Mesothelial cell of epicardium (in vitro differentiated cells): ENCODE data around the gene MPZL1. TPM values are rescaled to one million over a fixed set of nuclear protein-coding genes. Genes with fewer than 3 reads are reported as not detected.

Experiments
- DNase-seq, 2 experiments: peaks; one replicate each; pipeline ENCODE4 v3.0.0; 2021; ENCODE audit warnings: low spot score in 2 of 2; ENCODE audit not compliant: unreplicated experiment in 2 of 2
- H3K27ac Mint-ChIP-seq: 2 replicates; pipeline ENCODE4 v1.8.0; 2021; ENCODE audit warnings: mixed read lengths
- H3K27me3 Mint-ChIP-seq: 2 replicates; pipeline ENCODE4 v1.8.0; 2021; ENCODE audit warnings: low read depth, mixed read lengths
- H3K36me3 Mint-ChIP-seq: 2 replicates; pipeline ENCODE4 v1.8.0; 2021; ENCODE audit warnings: mixed read lengths
- H3K4me1 Mint-ChIP-seq: 2 replicates; pipeline ENCODE4 v1.8.0; 2021; ENCODE audit warnings: mixed read lengths
- H3K4me3 Mint-ChIP-seq: 2 replicates; pipeline ENCODE4 v1.8.0; 2021; ENCODE audit warnings: mild to moderate bottlenecking, moderate library complexity, mixed read lengths
- H3K9me3 Mint-ChIP-seq: 2 replicates; pipeline ENCODE4 v1.8.0; 2021; ENCODE audit warnings: mixed read lengths
- total RNA-seq: library from RNA; stranded (reverse); gene quantifications from 3 replicates; pipeline ENCODE4 v1.2.1, GENCODE V29; 2021
- TF ChIP-seq, protein P1 (sequence below): fragments of 200-600 bp; sonication (generic); IDR thresholded peaks from one replicate; pipeline ENCODE4 v1.5.0; 2021; ENCODE audit warnings: antibody characterized with exemption; ENCODE audit not compliant: unreplicated experiment

Gene MPZL1
- total RNA-seq, 1 donor from 2014 or later = 138 TPM

DNA sequence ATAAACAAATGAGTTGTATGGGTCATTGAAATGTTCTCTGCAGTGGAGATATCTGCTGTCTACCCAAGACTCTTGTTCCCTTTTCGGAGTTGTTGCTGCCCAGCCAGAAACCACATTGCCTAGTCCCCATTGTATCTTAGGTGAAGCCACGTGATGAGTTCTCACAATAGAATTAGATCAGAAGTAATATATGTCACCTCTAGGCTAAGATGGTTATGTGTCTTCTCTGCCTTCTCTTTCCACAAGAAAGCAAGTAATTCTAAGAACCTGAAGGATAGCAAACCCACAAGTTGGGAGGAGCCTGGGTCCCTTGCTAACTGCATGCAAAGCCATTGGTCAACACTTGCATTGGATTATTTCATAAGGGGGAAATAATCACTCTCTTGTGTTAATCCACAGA is 115.5 kb downstream of the MPZL1 start:
- no peaks in the 10 kb centered on the region for H3K36me3 Mint-ChIP-seq
- DNase-seq = no peak
- no peaks in the 10 kb centered on the region for H3K9me3 Mint-ChIP-seq
- H3K4me1 Mint-ChIP-seq = no peaks in the 10 kb centered on the region
- TF ChIP-seq, protein P1, sequence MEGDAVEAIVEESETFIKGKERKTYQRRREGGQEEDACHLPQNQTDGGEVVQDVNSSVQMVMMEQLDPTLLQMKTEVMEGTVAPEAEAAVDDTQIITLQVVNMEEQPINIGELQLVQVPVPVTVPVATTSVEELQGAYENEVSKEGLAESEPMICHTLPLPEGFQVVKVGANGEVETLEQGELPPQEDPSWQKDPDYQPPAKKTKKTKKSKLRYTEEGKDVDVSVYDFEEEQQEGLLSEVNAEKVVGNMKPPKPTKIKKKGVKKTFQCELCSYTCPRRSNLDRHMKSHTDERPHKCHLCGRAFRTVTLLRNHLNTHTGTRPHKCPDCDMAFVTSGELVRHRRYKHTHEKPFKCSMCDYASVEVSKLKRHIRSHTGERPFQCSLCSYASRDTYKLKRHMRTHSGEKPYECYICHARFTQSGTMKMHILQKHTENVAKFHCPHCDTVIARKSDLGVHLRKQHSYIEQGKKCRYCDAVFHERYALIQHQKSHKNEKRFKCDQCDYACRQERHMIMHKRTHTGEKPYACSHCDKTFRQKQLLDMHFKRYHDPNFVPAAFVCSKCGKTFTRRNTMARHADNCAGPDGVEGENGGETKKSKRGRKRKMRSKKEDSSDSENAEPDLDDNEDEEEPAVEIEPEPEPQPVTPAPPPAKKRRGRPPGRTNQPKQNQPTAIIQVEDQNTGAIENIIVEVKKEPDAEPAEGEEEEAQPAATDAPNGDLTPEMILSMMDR = no peak
- no peaks in the 10 kb centered on the region for H3K27me3 Mint-ChIP-seq
- H3K4me3 Mint-ChIP-seq = no peak overlapping the region
- H3K27ac Mint-ChIP-seq = no peak overlapping the region

DNA sequence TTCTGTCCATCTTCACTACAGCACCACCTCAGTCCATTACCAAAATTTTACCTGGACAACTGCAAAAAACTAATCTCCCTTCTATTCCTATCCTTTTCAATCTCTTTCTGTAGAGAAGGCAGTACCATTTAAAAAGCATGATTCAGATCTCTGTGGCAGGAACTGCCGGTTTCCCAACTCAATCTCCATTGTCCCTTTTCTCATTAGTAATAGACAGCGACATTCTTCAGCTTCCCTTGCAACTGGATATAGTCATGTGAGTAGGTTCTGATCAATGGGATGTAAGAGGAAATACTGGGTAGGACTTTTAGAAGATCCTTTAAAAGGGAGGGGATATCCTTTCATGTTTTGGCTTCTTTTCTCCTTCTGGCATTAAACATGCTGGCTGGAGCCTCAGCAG is 117.2 kb downstream of the MPZL1 start:
- H3K36me3 Mint-ChIP-seq = no peaks in the 10 kb centered on the region
- no peak overlapping the region for H3K4me3 Mint-ChIP-seq
- H3K9me3 Mint-ChIP-seq = no peaks in the 10 kb centered on the region
- no peak for DNase-seq
- H3K27ac Mint-ChIP-seq = no peak overlapping the region
- TF ChIP-seq, protein P1 = no peak
- no peaks in the 10 kb centered on the region for H3K4me1 Mint-ChIP-seq
- H3K27me3 Mint-ChIP-seq = no peaks in the 10 kb centered on the region

Other genes with a start within 250 kb of the MPZL1 start
- 0.13 to 0.36 TPM (median 0.22 TPM) in 3 replicates for gene CD247, start 203.5 kb upstream of the MPZL1 start, total RNA-seq
- gene CREG1, start 168.2 kb upstream of the MPZL1 start, total RNA-seq = 40.8 to 45.0 TPM (median 41.7 TPM) in 3 replicates
- 0.76 to 1.2 TPM (median 0.97 TPM) in 3 replicates for gene RCSD1, start 91.8 kb upstream of the MPZL1 start, total RNA-seq
- 0.04 to 0.47 TPM (median 0.16 TPM) in 3 replicates for gene ADCY10, start 192.2 kb downstream of the MPZL1 start, total RNA-seq
- 34.0 to 34.4 TPM (median 34.0 TPM) in 3 replicates for gene DCAF6, start 214.7 kb downstream of the MPZL1 start, total RNA-seq
- gene MPC2, start 215.1 kb downstream of the MPZL1 start, total RNA-seq = 20.5 to 23.9 TPM (median 21.4 TPM) in 3 replicates